HUDEP-2 (cell line): ENCODE measurements around the gene FGGY.
"Not testable (repeated sequence)": the region's sequence is repeated elsewhere in the genome, so short reads cannot be mapped to it uniquely, and the experiment has no call there.

ENCODE experiments used
- DNase-seq, 76 experiments: peaks; one replicate each; lab custom pipeline; 2025; ENCODE audit not compliant: unreplicated experiment in 76 of 76; lab: John Stamatoyannopoulos, UW

FGGY gene

GRCh38 chr1:59296358-59297256 lies at the start of gene FGGY:
Gene FGGY (plus strand): TSS chr1:59297094. CDS start chr1:59321550, 24,456 bp downstream.
- peak in 75 of 76 experiments; percentile 38 to 94 (median 84) for DNase-seq

GRCh38 chr1:59248758-59249157 lies 48.1 kb upstream of the FGGY start:
- no peak for DNase-seq

- DNase-seq = no peak
Observed at GRCh38 chr1:59249396-59250137, 47.3 kb upstream of the FGGY start.

- not testable (repeated sequence) for DNase-seq
Observed at GRCh38 chr1:59251061-59251460, 45.8 kb upstream of the FGGY start.

- DNase-seq = not testable (repeated sequence)
Observed at GRCh38 chr1:59256429-59256828, 40.5 kb upstream of the FGGY start.

- no peak for DNase-seq
Observed at GRCh38 chr1:59258412-59259032, 38.4 kb upstream of the FGGY start.

- no peak for DNase-seq
Observed at GRCh38 chr1:59261537-59261936, 35.4 kb upstream of the FGGY start.

GRCh38 chr1:59262631-59263030 lies 34.3 kb upstream of the FGGY start:
- no peak for DNase-seq

- no peak for DNase-seq
Observed at GRCh38 chr1:59263111-59263510, 33.8 kb upstream of the FGGY start.

GRCh38 chr1:59265622-59266021 lies 31.3 kb upstream of the FGGY start:
- no peak for DNase-seq

GRCh38 chr1:59266180-59266926 lies 30.5 kb upstream of the FGGY start:
- DNase-seq = no peak

- no peak for DNase-seq
Observed at GRCh38 chr1:59266927-59267293, 30.0 kb upstream of the FGGY start.

GRCh38 chr1:59268406-59268805 lies 28.5 kb upstream of the FGGY start:
- DNase-seq = no peak

- DNase-seq = no peak
Observed at GRCh38 chr1:59271561-59272260, 25.2 kb upstream of the FGGY start.

GRCh38 chr1:59272507-59272906 lies 24.4 kb upstream of the FGGY start:
- DNase-seq = no peak

- DNase-seq = no peak
Observed at GRCh38 chr1:59276439-59276851, 20.4 kb upstream of the FGGY start.

GRCh38 chr1:59278780-59279354 lies 18.0 kb upstream of the FGGY start:
- no peak for DNase-seq

GRCh38 chr1:59279645-59280044 lies 17.2 kb upstream of the FGGY start:
- DNase-seq = no peak

- DNase-seq = no peak
Observed at GRCh38 chr1:59282951-59283350, 13.9 kb upstream of the FGGY start.

GRCh38 chr1:59285691-59286090 lies 11.2 kb upstream of the FGGY start:
- DNase-seq = no peak
